LNCaP clone FGC (cell line): Measurements from ENCODE around the gene ZCCHC14.

Experiments
- DNase-seq: peaks from one replicate; pipeline ENCODE4 v3.0.0-alpha.2; 2011; ENCODE audit warnings: low read depth
- H3K4me3 ChIP-seq: 2 replicates; pipeline ENCODE4 v1.5.1; 2011; ENCODE audit warnings: mild to moderate bottlenecking, low read depth, low read length, control low read depth
- TF ChIP-seq, protein P1 (sequence below): IDR thresholded peaks from 2 replicates; pipeline ENCODE4 v1.5.1; 2012; ENCODE audit warnings: mild to moderate bottlenecking; ENCODE audit not compliant: control insufficient read depth, insufficient read depth; ENCODE audit errors: extremely low read depth

ZCCHC14 gene

DNA sequence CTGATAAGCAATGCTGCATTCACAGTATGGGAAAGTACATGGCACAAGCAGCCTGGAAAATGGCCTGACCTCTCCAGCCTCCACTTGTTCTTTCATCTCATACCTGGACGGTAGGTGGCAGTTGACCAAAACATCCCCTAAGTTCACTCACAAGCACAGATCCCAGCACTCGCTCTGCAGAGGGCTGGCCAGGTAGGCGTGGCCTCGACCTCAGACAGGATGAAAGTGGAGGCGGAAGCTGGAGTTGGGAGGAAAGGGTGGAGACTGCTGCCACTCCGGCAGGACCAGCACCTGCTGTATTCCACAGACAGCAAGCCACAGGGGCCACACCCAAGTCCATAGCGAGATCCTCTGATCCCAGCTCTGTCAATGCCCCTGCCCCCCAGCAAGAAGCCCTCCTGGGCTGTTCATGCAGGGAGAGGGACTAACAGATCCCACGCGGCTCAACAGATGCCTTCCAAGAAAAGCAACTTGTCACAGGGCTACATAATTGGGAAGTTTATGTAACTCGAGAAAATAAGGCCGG lies 31.3 kb downstream of the ZCCHC14 start:
- peak overlapping the region; percentile 13 for H3K4me3 ChIP-seq
- TF ChIP-seq, protein P1, sequence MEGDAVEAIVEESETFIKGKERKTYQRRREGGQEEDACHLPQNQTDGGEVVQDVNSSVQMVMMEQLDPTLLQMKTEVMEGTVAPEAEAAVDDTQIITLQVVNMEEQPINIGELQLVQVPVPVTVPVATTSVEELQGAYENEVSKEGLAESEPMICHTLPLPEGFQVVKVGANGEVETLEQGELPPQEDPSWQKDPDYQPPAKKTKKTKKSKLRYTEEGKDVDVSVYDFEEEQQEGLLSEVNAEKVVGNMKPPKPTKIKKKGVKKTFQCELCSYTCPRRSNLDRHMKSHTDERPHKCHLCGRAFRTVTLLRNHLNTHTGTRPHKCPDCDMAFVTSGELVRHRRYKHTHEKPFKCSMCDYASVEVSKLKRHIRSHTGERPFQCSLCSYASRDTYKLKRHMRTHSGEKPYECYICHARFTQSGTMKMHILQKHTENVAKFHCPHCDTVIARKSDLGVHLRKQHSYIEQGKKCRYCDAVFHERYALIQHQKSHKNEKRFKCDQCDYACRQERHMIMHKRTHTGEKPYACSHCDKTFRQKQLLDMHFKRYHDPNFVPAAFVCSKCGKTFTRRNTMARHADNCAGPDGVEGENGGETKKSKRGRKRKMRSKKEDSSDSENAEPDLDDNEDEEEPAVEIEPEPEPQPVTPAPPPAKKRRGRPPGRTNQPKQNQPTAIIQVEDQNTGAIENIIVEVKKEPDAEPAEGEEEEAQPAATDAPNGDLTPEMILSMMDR, result peak; percentile 77
- DNase-seq, result peak; percentile 95

GRCh38 chr16:87460936-87461335 lies 31.9 kb downstream of the ZCCHC14 start:
- TF ChIP-seq, protein P1, result no peak
- DNase-seq, result no peak
- no peak overlapping the region for H3K4me3 ChIP-seq

GRCh38 chr16:87459833-87460232 lies 33.0 kb downstream of the ZCCHC14 start:
- TF ChIP-seq, protein P1, result no peak
- DNase-seq, result no peak
- H3K4me3 ChIP-seq, result no peak overlapping the region

DNA sequence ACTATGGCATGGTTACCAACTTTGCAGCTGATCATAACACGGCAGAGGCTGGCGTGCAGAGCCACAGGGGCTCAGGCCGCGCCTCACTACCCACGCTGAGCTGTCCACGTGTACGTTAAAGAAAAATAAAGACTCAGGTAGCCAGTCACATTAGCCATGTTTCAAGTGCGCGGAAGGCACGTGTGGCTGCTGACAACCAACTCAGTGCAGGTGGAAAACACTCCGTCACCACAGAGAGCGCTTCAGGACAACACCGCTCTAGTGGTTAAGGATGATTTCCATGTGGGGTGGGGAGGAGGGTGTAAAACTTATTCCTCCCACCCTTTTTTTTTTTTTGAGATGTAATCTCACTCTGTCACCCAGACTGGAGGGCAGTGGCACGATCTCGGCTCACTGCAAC lies 33.8 kb downstream of the ZCCHC14 start:
- H3K4me3 ChIP-seq, result no peak overlapping the region
- no peak for DNase-seq
- TF ChIP-seq, protein P1, result no peak

DNA sequence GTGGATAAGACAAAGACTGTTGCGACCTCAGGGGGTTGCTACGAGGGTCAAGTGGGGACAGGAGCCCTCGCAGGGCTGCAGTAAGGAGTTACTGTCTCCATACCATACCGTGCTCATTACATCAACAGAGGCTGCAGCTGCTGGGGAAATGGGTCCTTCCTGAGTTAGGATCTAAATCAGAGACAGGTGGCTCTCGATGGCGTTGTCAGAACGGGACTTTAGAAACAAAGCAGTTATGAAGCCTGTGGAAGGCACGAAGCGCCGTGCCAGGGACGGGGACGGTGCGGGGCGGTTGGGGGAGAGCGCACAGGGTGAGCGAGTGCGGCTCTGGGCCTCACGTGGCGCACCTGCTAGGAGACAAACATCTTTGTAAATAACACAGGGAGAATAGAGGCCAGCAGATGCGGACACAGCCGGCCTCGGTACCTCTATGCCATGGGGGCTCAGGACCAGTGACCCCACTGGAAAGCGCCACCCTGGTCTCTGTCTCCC lies 34.4 kb downstream of the ZCCHC14 start:
- H3K4me3 ChIP-seq, result no peak overlapping the region
- TF ChIP-seq, protein P1, result no peak
- no peak for DNase-seq

DNA sequence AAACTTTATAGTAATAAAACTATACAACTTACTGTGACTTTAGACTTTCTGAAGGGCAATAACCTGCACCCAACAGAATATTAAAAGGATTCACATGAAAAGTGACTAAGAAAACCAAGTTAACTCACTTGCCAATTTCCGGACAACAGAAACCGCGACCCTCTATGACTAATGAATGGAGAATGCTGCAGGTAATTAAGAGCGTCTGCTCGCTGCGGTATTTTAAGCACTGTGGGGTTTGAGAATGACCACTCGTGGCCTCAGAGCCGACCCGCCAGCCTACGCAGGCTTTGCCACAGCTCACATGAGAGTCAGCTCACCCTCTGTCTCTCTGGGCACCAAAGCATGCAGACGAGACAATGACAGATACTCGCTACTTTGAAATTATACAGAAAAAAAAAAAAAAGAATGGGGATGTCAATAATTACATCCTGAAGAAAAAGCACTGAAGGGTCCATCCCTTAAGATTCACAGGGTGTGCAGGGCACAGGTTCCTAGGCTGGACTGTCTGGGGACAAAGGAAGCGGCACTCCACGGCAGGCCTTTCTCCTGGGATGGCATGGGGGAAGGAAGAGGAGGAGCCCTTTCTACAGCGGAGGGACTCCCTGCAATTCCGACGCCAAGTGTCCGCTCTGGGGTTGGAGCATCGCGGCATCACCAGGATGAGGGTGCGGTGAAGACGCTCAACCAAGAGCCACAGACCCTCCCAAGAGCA lies 35.0 kb downstream of the ZCCHC14 start:
- DNase-seq, result no peak
- TF ChIP-seq, protein P1, result no peak
- no peak overlapping the region for H3K4me3 ChIP-seq

DNA sequence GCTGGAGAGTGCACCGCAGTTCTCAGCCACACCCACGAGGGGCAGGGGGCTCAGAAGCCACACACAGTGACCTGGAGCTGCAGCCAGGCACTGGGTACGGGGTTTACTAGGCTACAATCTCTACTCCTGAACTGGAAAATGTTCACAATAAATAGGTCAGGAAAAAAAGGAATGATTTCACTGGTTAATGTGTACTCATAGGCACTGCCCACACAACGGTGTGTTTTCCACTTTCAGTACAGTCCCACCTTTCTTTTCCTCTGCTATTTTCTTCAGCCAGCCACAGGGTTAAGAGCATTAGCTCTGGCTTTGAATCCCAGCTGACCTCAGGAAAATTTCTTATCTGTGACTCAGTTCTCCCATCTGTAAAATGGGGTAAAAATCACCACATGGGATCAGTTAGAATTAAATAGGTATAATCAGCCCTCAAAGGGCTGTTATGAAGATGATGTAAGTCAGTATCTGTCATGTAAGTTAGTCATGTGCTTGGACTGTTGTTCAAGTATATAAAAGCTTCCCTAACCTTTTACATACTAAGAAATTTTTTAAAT lies 35.7 kb downstream of the ZCCHC14 start:
- H3K4me3 ChIP-seq, result no peak overlapping the region
- DNase-seq, result no peak
- TF ChIP-seq, protein P1, result no peak
